Psoas muscle (tissue), 8 donors: Measurements from ENCODE around the gene ACVR1. TPM values are rescaled to one million over a fixed set of nuclear protein-coding genes. Genes with fewer than 3 reads are reported as not detected.
"Not testable (repeated sequence)": the region's sequence is repeated elsewhere in the genome, so short reads cannot be mapped to it uniquely, and the experiment has no call there.

Experiments
- ATAC-seq, 4 donors: fragments of 200-7000 bp; cut with Tn5 transposase; one replicate each; pipeline ENCODE4 v1.9.1; 2020; ENCODE audit warnings: moderate library complexity in 3 of 4, mild to moderate bottlenecking in 2 of 4
- DNase-seq, 2 donors: peaks; one replicate each; pipeline ENCODE4 v3.0.0-alpha.2; 2020
- H3K27ac ChIP-seq: fragments of 200-600 bp; one replicate; pipeline ENCODE4 v1.8.0; 2022
- H3K27me3 ChIP-seq, 3 donors: fragments of 200-600 bp in 1 of 3; one replicate each; pipeline versions ENCODE4 v1.6.1 to v1.8.0; 2013 to 2022; ENCODE audit warnings: low read length in 2 of 3, mild to moderate bottlenecking in 2 of 3, moderate library complexity in 1 of 3; ENCODE audit not compliant: insufficient read depth in 3 of 3
- H3K36me3 ChIP-seq, 2 donors: fragments of 200-600 bp in 1 of 2; one replicate each; pipeline versions ENCODE4 v1.6.1 to v1.8.0; 2013 to 2022; ENCODE audit warnings: low read depth in 1 of 2, mild to moderate bottlenecking in 1 of 2, moderate library complexity in 1 of 2; ENCODE audit not compliant: insufficient read depth in 1 of 2
- H3K4me1 ChIP-seq: fragments of 200-600 bp; one replicate; pipeline ENCODE4 v1.8.0; 2022
- H3K4me3 ChIP-seq: fragments of 200-600 bp; one replicate; pipeline ENCODE4 v1.8.0; 2022; ENCODE audit warnings: mild to moderate bottlenecking
- H3K9me3 ChIP-seq: fragments of 200-600 bp; one replicate; pipeline ENCODE4 v1.8.0; 2022
- CTCF ChIP-seq: fragments of 200-600 bp; IDR thresholded peaks from one replicate; pipeline ENCODE4 v1.8.0; 2022; ENCODE audit warnings: antibody characterized with exemption
- WGBS, 3 donors: extraction: QIAGEN DNeasy Blood & Tissue Kit; methylation state at CpG; one replicate each; pipeline versions ENCODE4 v1.1.6 to v1.1.7; 2013; 5-methylcytosine and 5-hydroxymethylcytosine counted together
- intact Hi-C, 2 donors: fragments of 100-400 bp; cut with DNase I; formaldehyde crosslinking; loops; one replicate each; pipeline versions ENCODE4 v1.11.0 to v1.14.2; 2022
- polyA plus RNA-seq, 3 donors: library from polyadenylated mRNA; stranded (reverse); fragments of 200-250 nt; gene quantifications; one replicate each; pipeline ENCODE4 v1.2.3, GENCODE V29; 2013
- total RNA-seq, 4 donors: library from RNA; stranded (reverse); fragmentation: NEBNext Ultra II Directional in 2 of 4; extraction: Animal tissue kit (Norgen Biotek cat#: 25700) in 2 of 4; gene quantifications; one replicate each; pipeline versions ENCODE4 v1.2.1 to v1.2.4, GENCODE V29; 2021 to 2023
- donor health status: healthy with polysubstance abuse.
- donor health status: DM: no; HTN: no; CAD: no; lungs with moderate emphysema.
- donor health status: Bipolar disorder and iron deficiency.
- donor health status: healthy.
- donor health status: DM: yes; HTN: yes; CAD: no.
- donor health status: DM: no; HTN: no; CAD: no.
- donor health status: DM: no; HTN: no; CAD: no.
- donor health status: DM: yes; HTN: yes; CAD: no.

ACVR1 gene
- total and polyA plus RNA-seq, 7 donors = 9.5 to 28.0 (median 24.1) TPM

GRCh38 chr2:157727693-157728092, 148.4 kb downstream of the ACVR1 start:
- WGBS, 3 donors = 93 to 100% (median 93%) methylated on average over 1 of the region's 1 CpG
- no peaks in the 10 kb centered on the region for H3K4me1 ChIP-seq
- H3K9me3 ChIP-seq = peaks cover 14% of the 10 kb centered on the region
- ATAC-seq (no peak), DNase-seq (no peak)
- H3K27ac ChIP-seq = no peak overlapping the region
- H3K4me3 ChIP-seq = no peak overlapping the region
- no peak for TF ChIP-seq CTCF
- intact Hi-C loops = no loop called here
- H3K36me3 ChIP-seq = peaks cover 10 to 44% of the 10 kb centered on the region in 2 donors
- no peaks in the 10 kb centered on the region for H3K27me3 ChIP-seq

GRCh38 chr2:157726946-157727345, 149.2 kb downstream of the ACVR1 start:
- ATAC-seq = no peak
- peaks cover 17% of the 10 kb centered on the region for H3K9me3 ChIP-seq

GRCh38 chr2:157725846-157726245, 150.3 kb downstream of the ACVR1 start:
- H3K4me3 ChIP-seq = no peak overlapping the region
- H3K27me3 ChIP-seq = no peaks in the 10 kb centered on the region
- H3K27ac ChIP-seq = no peak overlapping the region
- no peaks in the 10 kb centered on the region for H3K4me1 ChIP-seq
- peaks cover 10 to 29% of the 10 kb centered on the region in 2 donors for H3K36me3 ChIP-seq
- DNase-seq (no peak), ATAC-seq (no peak)
- intact Hi-C loops = no loop called here
- TF ChIP-seq CTCF = no peak
- H3K9me3 ChIP-seq = peaks cover 20% of the 10 kb centered on the region
- 70 to 81% (median 73%) methylated on average over 1 of the region's 1 CpG for WGBS, 3 donors

More at GRCh38 chr2:157726946-157727345, 149.2 kb downstream of the ACVR1 start:
- H3K4me1 ChIP-seq = no peaks in the 10 kb centered on the region
- H3K4me3 ChIP-seq = no peak overlapping the region
- TF ChIP-seq CTCF = no peak
- DNase-seq = no peak
- no peaks in the 10 kb centered on the region for H3K27me3 ChIP-seq
- intact Hi-C loops = no loop called here
- WGBS, 3 donors = 71 to 85% (median 80%) methylated on average over 1 of the region's 1 CpG
- H3K36me3 ChIP-seq = peaks cover 10 to 36% of the 10 kb centered on the region in 2 donors
- no peak overlapping the region for H3K27ac ChIP-seq

GRCh38 chr2:157722580-157723234, 153.4 kb downstream of the ACVR1 start:
- TF ChIP-seq CTCF = no peak
- H3K27me3 ChIP-seq = no peaks in the 10 kb centered on the region
- no peak for DNase-seq
- peaks cover 11 to 45% of the 10 kb centered on the region in 2 donors for H3K36me3 ChIP-seq
- no peak overlapping the region for H3K27ac ChIP-seq
- no peaks in the 10 kb centered on the region for H3K4me1 ChIP-seq
- H3K4me3 ChIP-seq = no peak overlapping the region
- intact Hi-C loops = no loop called here
- no peak for ATAC-seq
- WGBS, 3 donors = 97 to 100% (median 97%) methylated on average over 3 of the region's 3 CpGs
- peaks cover 20% of the 10 kb centered on the region for H3K9me3 ChIP-seq

- TF ChIP-seq CTCF = no peak
- Histone ChIP-seq H3K4me1 (no peaks in the 10 kb centered on the region), H3K4me3 (no peak overlapping the region), H3K9me3 (peaks cover 20% of the 10 kb centered on the region), H3K27ac (no peak overlapping the region), H3K27me3 (no peaks in the 10 kb centered on the region), H3K36me3 (peaks cover 9 to 44% of the 10 kb centered on the region in 2 donors)
- WGBS, 3 donors = 91 to 100% (median 97%) methylated on average over 2 of the region's 2 CpGs
- no peak for DNase-seq
- intact Hi-C loops = no loop called here
- ATAC-seq = no peak
Measured at GRCh38 chr2:157720504-157720903, 155.6 kb downstream of the ACVR1 start.

- H3K4me3 ChIP-seq, DNase-seq, H3K27me3 ChIP-seq, intact Hi-C loops, H3K4me1 ChIP-seq, H3K36me3 ChIP-seq, ATAC-seq, H3K27ac ChIP-seq: not testable (repeated sequence)
- WGBS, 3 donors = 87 to 88% (median 88%) methylated on average over 5 of the region's 5 CpGs
- peaks cover 15% of the 10 kb centered on the region for H3K9me3 ChIP-seq
Measured at GRCh38 chr2:157704653-157705052, 171.5 kb downstream of the ACVR1 start.

- peaks cover 15% of the 10 kb centered on the region for H3K9me3 ChIP-seq
- not testable (repeated sequence) for H3K27ac ChIP-seq
Measured at GRCh38 chr2:157704148-157704547, 172.0 kb downstream of the ACVR1 start.

More at GRCh38 chr2:157704148-157704547, 172.0 kb downstream of the ACVR1 start:
- ATAC-seq, H3K4me1 ChIP-seq, intact Hi-C loops, H3K36me3 ChIP-seq, DNase-seq, H3K27me3 ChIP-seq, H3K4me3 ChIP-seq: not testable (repeated sequence)
- WGBS, 3 donors = 95 to 99% (median 97%) methylated on average over 6 of the region's 6 CpGs
